Hepatocyte (in vitro differentiated cells): ENCODE data around the gene ZNF536. TPM values are rescaled to one million over a fixed set of nuclear protein-coding genes. Genes with fewer than 3 reads are reported as not detected.
"Not testable (repeated sequence)": the region's sequence is repeated elsewhere in the genome, so short reads cannot be mapped to it uniquely, and the experiment has no call there.

ENCODE experiments used
- DNase-seq: peaks from one replicate; pipeline ENCODE4 v3.0.0-alpha.2; 2016; ENCODE audit warnings: low spot score
- H2AFZ ChIP-seq: fragments of 200-600 bp; sonication (generic); 2 replicates; pipeline ENCODE4 v1.6.0; 2016; ENCODE audit warnings: antibody characterized with exemption, mild to moderate bottlenecking
- H3K27ac ChIP-seq: fragments of 200-600 bp; sonication (generic); 2 replicates; pipeline ENCODE4 v1.5.1; 2016; ENCODE audit warnings: mild to moderate bottlenecking
- H3K27me3 ChIP-seq: fragments of 200-600 bp; sonication (generic); 2 replicates; pipeline ENCODE4 v1.6.1; 2016
- H3K36me3 ChIP-seq: fragments of 200-600 bp; sonication (generic); replicated peaks from 2 replicates; pipeline ENCODE4 v1.5.1; 2016; ENCODE audit warnings: low read depth; ENCODE audit not compliant: insufficient read depth
- H3K4me1 ChIP-seq: fragments of 200-600 bp; sonication (generic); 2 replicates; pipeline ENCODE4 v1.5.1; 2016; ENCODE audit warnings: mild to moderate bottlenecking, moderate library complexity; ENCODE audit not compliant: insufficient read depth
- H3K4me2 ChIP-seq: fragments of 200-600 bp; sonication (generic); 2 replicates; pipeline ENCODE4 v1.6.0; 2016
- H3K4me3 ChIP-seq: fragments of 200-600 bp; sonication (generic); 2 replicates; pipeline ENCODE4 v1.5.1; 2016; ENCODE audit warnings: mild to moderate bottlenecking
- H3K79me2 ChIP-seq: fragments of 200-600 bp; sonication (generic); 2 replicates; pipeline ENCODE4 v1.6.0; 2017; ENCODE audit warnings: mild to moderate bottlenecking
- H3K9me2 ChIP-seq: fragments of 200-600 bp; sonication (generic); replicated peaks from 2 replicates; pipeline ENCODE4 v1.6.0; 2017; ENCODE audit warnings: mild to moderate bottlenecking; ENCODE audit not compliant: insufficient read depth
- H3K9me3 ChIP-seq: fragments of 200-600 bp; sonication (generic); 2 replicates; pipeline ENCODE4 v1.5.1; 2016; ENCODE audit warnings: low read depth, mild to moderate bottlenecking
- H4K20me1 ChIP-seq: fragments of 200-600 bp; sonication (generic); 2 replicates; pipeline ENCODE4 v1.6.0; 2016; ENCODE audit warnings: mild to moderate bottlenecking; ENCODE audit not compliant: insufficient read depth, poor library complexity, severe bottlenecking
- EZH2 ChIP-seq: fragments of 200-600 bp; sonication (generic); IDR thresholded peaks from 2 replicates; pipeline ENCODE4 v1.6.1; 2016; ENCODE audit warnings: antibody characterized with exemption, mild to moderate bottlenecking, borderline replicate concordance
- EZH2phosphoT487 ChIP-seq: fragments of 200-600 bp; sonication (generic); IDR thresholded peaks from one replicate; pipeline ENCODE4 v1.6.1; 2018; ENCODE audit warnings: antibody characterized with exemption, mild to moderate bottlenecking, low read depth, moderate library complexity; ENCODE audit not compliant: unreplicated experiment, severe bottlenecking
- WGBS: methylation state at CpG from one replicate; pipeline ENCODE4 v1.1.6; 2016; ENCODE audit warnings: low lambda C conversion rate; ENCODE audit errors: missing lambda C conversion rate; 5-methylcytosine and 5-hydroxymethylcytosine counted together
- polyA plus RNA-seq: library from polyadenylated mRNA; unstranded; fragments of >200 nt; fragmentation: Nextera tagmentation; extraction: Ambion mirVana; gene quantifications from 2 replicates; pipeline ENCODE4 v1.2.1, GENCODE V29; 2016
- total RNA-seq: library from RNA; depleted of rRNA; stranded (reverse); fragments of >200 nt; gene quantifications from 2 replicates; pipeline ENCODE4 v1.2.3, GENCODE V29; 2014
- TF ChIP-seq, protein P1 (sequence below): fragments of 200-600 bp; sonication (generic); IDR thresholded peaks from 2 replicates; pipeline ENCODE4 v1.5.1; 2016; ENCODE audit warnings: antibody characterized with exemption, mild to moderate bottlenecking; ENCODE audit not compliant: poor library complexity

ZNF536 gene
- total and polyA plus RNA-seq, 2 experiments from 2014 or later = 4.1 to 7.5 TPM

DNA sequence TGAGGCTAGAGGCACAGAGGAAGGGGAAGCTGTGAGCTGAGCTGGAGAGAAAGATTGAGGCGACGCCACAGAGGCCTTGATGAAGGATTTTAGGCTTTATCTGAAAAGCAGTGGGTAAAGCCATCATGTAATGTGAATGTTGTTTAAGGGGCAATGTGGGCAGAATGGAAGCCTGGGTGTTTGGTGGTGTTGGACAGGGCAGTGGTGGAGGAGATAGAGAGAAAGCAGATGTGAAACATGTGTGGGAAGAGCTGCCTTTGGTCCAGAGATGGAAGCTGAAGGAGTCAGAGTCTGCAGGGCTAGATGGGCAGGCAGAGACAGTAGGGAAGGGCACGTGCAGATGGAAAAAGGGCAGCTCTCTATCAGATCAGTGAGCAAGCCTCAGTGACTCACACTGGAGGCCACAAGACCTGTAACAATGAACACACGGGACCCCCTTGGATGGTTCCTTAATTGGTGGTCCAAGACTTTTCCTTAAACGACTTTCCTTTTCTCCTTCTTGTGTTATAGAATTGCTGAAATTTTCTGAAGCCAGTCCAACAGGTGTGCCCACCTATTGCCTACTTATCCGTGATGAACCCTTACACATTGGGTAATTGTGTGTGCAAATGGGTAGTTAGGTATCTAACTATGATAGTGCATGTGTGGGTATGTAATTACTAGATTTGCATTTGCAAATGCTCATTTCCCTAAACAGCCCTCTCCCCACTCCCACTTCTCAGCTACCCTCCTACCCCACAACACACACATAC is 21.7 kb downstream of the ZNF536 start:
- WGBS = 85% methylated on average over 6 of the region's 6 CpGs
- Histone ChIP-seq H3K4me3 (no peak overlapping the region), H3K4me1 (no peaks in the 10 kb centered on the region), H3K27me3 (peaks cover 51% of the 10 kb centered on the region), H3K27ac (no peak overlapping the region), H3K9me2 (no peaks in the 10 kb centered on the region), H3K9me3 (no peaks in the 10 kb centered on the region), H2AFZ (no peak overlapping the region), H4K20me1 (no peaks in the 10 kb centered on the region), H3K36me3 (no peaks in the 10 kb centered on the region), H3K4me2 (no peak overlapping the region), H3K79me2 (no peaks in the 10 kb centered on the region)
- TF ChIP-seq, protein P1, sequence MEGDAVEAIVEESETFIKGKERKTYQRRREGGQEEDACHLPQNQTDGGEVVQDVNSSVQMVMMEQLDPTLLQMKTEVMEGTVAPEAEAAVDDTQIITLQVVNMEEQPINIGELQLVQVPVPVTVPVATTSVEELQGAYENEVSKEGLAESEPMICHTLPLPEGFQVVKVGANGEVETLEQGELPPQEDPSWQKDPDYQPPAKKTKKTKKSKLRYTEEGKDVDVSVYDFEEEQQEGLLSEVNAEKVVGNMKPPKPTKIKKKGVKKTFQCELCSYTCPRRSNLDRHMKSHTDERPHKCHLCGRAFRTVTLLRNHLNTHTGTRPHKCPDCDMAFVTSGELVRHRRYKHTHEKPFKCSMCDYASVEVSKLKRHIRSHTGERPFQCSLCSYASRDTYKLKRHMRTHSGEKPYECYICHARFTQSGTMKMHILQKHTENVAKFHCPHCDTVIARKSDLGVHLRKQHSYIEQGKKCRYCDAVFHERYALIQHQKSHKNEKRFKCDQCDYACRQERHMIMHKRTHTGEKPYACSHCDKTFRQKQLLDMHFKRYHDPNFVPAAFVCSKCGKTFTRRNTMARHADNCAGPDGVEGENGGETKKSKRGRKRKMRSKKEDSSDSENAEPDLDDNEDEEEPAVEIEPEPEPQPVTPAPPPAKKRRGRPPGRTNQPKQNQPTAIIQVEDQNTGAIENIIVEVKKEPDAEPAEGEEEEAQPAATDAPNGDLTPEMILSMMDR = no peak
- no peak for TF ChIP-seq EZH2
- DNase-seq = no peak

DNA sequence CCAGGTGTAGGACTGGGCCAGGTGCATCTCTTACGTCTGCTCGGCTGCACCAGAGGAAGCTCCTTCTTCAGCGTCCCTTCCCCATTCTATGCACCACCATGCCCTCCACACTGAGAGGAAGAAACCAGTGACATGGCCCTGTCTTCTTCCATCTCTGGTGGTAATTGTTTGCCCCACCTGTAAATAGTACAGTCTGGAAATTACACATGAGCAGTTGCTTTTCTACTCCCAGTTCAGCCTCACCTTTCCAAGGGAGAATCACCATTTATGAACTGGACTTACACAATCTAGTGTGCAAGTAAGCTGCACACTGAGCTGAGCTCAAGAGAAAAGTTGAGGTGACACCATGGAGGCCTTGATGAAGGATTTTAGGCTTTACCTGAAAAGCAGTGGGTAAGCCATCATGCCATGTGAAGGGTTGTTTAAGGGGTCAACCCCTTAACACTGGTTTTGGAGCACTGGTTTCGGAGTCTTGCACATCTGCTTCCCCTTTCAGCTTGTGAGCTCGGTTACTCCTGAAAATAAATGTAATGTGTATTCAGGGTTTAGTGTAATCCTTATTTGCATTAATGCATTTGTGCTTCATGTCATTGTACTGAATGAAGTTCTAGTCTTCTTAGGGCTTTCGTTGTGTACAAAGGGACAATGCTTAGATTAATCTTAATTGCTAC is 22.4 kb downstream of the ZNF536 start:
- no peak overlapping the region for H3K4me2 ChIP-seq
- no peak overlapping the region for H2AFZ ChIP-seq
- H3K27ac ChIP-seq = no peak overlapping the region
- no peaks in the 10 kb centered on the region for H3K9me3 ChIP-seq
- H3K27me3 ChIP-seq = peaks cover 51% of the 10 kb centered on the region
- no peaks in the 10 kb centered on the region for H3K36me3 ChIP-seq
- H4K20me1 ChIP-seq = no peaks in the 10 kb centered on the region
- TF ChIP-seq EZH2 (no peak), EZH2phosphoT487 (no peak)
- TF ChIP-seq, protein P1 = no peak
- no peak overlapping the region for H3K4me3 ChIP-seq
- 88% methylated on average over 6 of the region's 6 CpGs for WGBS
- no peaks in the 10 kb centered on the region for H3K4me1 ChIP-seq
- no peak for DNase-seq
- H3K79me2 ChIP-seq = no peaks in the 10 kb centered on the region
- H3K9me2 ChIP-seq = no peaks in the 10 kb centered on the region

DNA sequence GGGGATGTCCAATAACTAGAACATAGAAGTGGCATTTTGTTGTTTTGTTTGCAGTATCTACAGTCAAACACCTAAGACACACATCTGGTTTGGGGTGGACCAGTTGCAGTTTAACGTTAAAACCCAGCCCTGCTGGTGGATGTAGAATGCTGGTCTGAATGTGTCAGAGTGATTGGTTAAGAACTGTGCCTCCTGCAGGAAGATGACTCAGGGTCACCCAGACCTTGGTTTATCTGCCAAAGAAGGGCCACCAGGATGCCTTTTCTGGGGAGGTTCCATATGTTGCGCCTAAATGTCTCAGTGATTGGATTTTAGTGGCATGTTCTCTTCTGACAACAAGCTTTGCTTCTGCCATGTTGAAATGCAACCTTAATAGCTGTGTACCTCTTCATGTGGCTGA is 23.1 kb downstream of the ZNF536 start:
- H3K36me3 ChIP-seq = no peaks in the 10 kb centered on the region
- H3K79me2 ChIP-seq = no peaks in the 10 kb centered on the region
- no peak overlapping the region for H3K4me2 ChIP-seq
- H4K20me1 ChIP-seq = no peaks in the 10 kb centered on the region
- TF ChIP-seq, protein P1 = no peak
- TF ChIP-seq EZH2phosphoT487 = no peak
- no peak for TF ChIP-seq EZH2
- no peaks in the 10 kb centered on the region for H3K9me3 ChIP-seq
- DNase-seq = no peak
- 71% methylated on average over 2 of the region's 2 CpGs for WGBS
- H3K27me3 ChIP-seq = peaks cover 46% of the 10 kb centered on the region
- H3K9me2 ChIP-seq = no peaks in the 10 kb centered on the region
- no peak overlapping the region for H3K27ac ChIP-seq
- no peaks in the 10 kb centered on the region for H3K4me1 ChIP-seq
- H3K4me3 ChIP-seq = no peak overlapping the region
- H2AFZ ChIP-seq = no peak overlapping the region

DNA sequence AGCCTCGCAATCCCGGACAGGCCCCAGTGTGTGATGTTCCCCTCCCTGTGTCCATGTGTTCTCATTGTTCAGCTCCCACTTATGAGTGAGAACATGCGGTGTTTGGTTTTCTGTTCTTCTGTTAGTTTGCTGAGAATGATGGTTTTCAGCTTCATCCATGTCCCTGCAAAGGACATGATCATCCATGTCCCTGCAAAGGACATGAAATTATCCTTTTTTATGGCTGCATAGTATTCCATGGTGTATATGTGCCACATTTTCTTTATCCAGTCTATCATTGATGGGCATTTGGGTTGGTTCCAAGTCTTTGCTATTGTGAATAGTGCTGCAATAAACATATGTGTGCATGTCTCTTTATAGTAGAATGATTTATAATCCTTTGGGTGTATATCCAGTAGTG is 26.4 kb downstream of the ZNF536 start:
- H3K36me3 ChIP-seq, H3K9me3 ChIP-seq, H3K27ac ChIP-seq, H3K4me1 ChIP-seq, H3K79me2 ChIP-seq, H4K20me1 ChIP-seq, H3K4me2 ChIP-seq, DNase-seq, H3K9me2 ChIP-seq, H3K4me3 ChIP-seq, H2AFZ ChIP-seq: not testable (repeated sequence)
- WGBS = 96% methylated on average over 3 of the region's 3 CpGs
- H3K27me3 ChIP-seq = peaks cover 32% of the 10 kb centered on the region
